ENCODE results near the gene KRT6C.
"Not testable (repeated sequence)": the region's sequence is repeated elsewhere in the genome, so short reads cannot be mapped to it uniquely, and the experiment has no call there.

The KRT6C gene

GRCh38 chr12:52499806-52500560 is 26.4 kb upstream of the KRT6C start:
- DNase-seq: no peak

- no peak for DNase-seq
Measured at GRCh38 chr12:52498946-52499345, 25.3 kb upstream of the KRT6C start.

- no peak for DNase-seq
Measured at GRCh38 chr12:52497975-52498374, 24.4 kb upstream of the KRT6C start.

GRCh38 chr12:52496590-52497071 is 23.0 kb upstream of the KRT6C start:
- DNase-seq: peak; percentile 22

- DNase-seq: no peak
Measured at GRCh38 chr12:52496054-52496453, 22.4 kb upstream of the KRT6C start.

GRCh38 chr12:52495389-52495788 is 21.8 kb upstream of the KRT6C start:
- DNase-seq: no peak

- no peak for DNase-seq
Measured at GRCh38 chr12:52494518-52494917, 20.9 kb upstream of the KRT6C start.

- DNase-seq: no peak
Measured at GRCh38 chr12:52494100-52494499, 20.5 kb upstream of the KRT6C start.

- DNase-seq: no peak
Measured at GRCh38 chr12:52493172-52493571, 19.6 kb upstream of the KRT6C start, which contains the start of gene KRT6A. TSS of gene KRT6A (minus strand) at chr12:52493257. CDS start at chr12:52493188, 69 bp downstream.

GRCh38 chr12:52492405-52492804 is 18.8 kb upstream of the KRT6C start:
- DNase-seq: not testable (repeated sequence)

- DNase-seq: not testable (repeated sequence)
Measured at GRCh38 chr12:52491495-52491894, 17.9 kb upstream of the KRT6C start.

- DNase-seq: no peak
Measured at GRCh38 chr12:52488736-52489135, 15.1 kb upstream of the KRT6C start.

- DNase-seq: not testable (repeated sequence)
Measured at GRCh38 chr12:52487744-52488443, 14.3 kb upstream of the KRT6C start.

GRCh38 chr12:52487211-52487610 is 13.6 kb upstream of the KRT6C start:
- no peak for DNase-seq

GRCh38 chr12:52486166-52487105 is 12.8 kb upstream of the KRT6C start:
- DNase-seq: no peak

GRCh38 chr12:52480073-52480472 is 6.5 kb upstream of the KRT6C start:
- DNase-seq: no peak

GRCh38 chr12:52477651-52478050 is 4.0 kb upstream of the KRT6C start:
- no peak for DNase-seq

- DNase-seq: no peak
Measured at GRCh38 chr12:52474212-52474611, 607 bp upstream of the KRT6C start.

- no peak for DNase-seq
Measured at GRCh38 chr12:52469853-52470252, 3.8 kb downstream of the KRT6C start.

- DNase-seq: no peak
Measured at GRCh38 chr12:52464897-52465296, 8.7 kb downstream of the KRT6C start.

GRCh38 chr12:52461693-52462092 is 11.9 kb downstream of the KRT6C start:
- DNase-seq: no peak

GRCh38 chr12:52458861-52459260 is 14.7 kb downstream of the KRT6C start:
- no peak for DNase-seq

- no peak for DNase-seq
Measured at GRCh38 chr12:52455821-52456220, 17.8 kb downstream of the KRT6C start.
